AG04450 (cell line): Measurements from ENCODE around the gene KCNC4. TPM values are rescaled to one million over a fixed set of nuclear protein-coding genes. Genes with fewer than 3 reads are reported as not detected.

Source experiments
- CTCF ChIA-PET: fragments of 300-600, 350-600 bp; formaldehyde crosslinking; extraction: SDS; loops from one replicate; lab custom pipeline; 2022; ENCODE audit warnings: antibody characterized with exemption, inconsistent platforms; lab: Charles Lee
- POLR2A ChIA-PET: fragments of 350-600 bp; formaldehyde crosslinking; extraction: SDS; loops from one replicate; lab custom pipeline; 2021; ENCODE audit warnings: antibody characterized with exemption, inconsistent platforms; lab: Yijun Ruan, JAX
- DNase-seq: peaks from one replicate; pipeline ENCODE4 v3.0.0-alpha.2; 2011; ENCODE audit warnings: low read depth, low spot score
- H3K27ac ChIP-seq: one replicate; pipeline ENCODE4 v1.5.1; 2012; ENCODE audit warnings: low read depth, low read length, control low read depth
- H3K27me3 ChIP-seq: one replicate; pipeline ENCODE4 v1.6.0; 2012; ENCODE audit warnings: low read length; ENCODE audit not compliant: control insufficient read depth, insufficient read depth
- H3K4me3 ChIP-seq: 2 replicates; pipeline ENCODE4 v1.5.1; 2011; ENCODE audit warnings: mild to moderate bottlenecking, low read depth, low read length, control low read depth
- H3K9me3 ChIP-seq: 2 replicates; pipeline ENCODE4 v1.5.1; 2012; ENCODE audit warnings: low read length; ENCODE audit not compliant: control insufficient read depth, insufficient read depth
- CTCF ChIP-seq: IDR thresholded peaks from 2 replicates; pipeline ENCODE4 v1.5.1; 2011; ENCODE audit warnings: low read depth, low read length, control low read depth, inconsistent platforms
- polyA plus RNA-seq: library from polyadenylated mRNA; depleted of rRNA; stranded (reverse); fragments of >200 nt; gene quantifications from 2 replicates; pipeline ENCODE4 v1.2.3, GENCODE V29; 2011

KCNC4 gene
- polyA plus RNA-seq, 1 experiment, result 0.36 TPM

GRCh38 chr1:110186558-110186957 is 23.6 kb upstream of the KCNC4 start:
- no peak for DNase-seq
- Histone ChIP-seq H3K27ac (no peak overlapping the region), H3K9me3 (no peaks in the 10 kb centered on the region), H3K27me3 (peaks cover 14% of the 10 kb centered on the region), H3K4me3 (no peak overlapping the region)
- ChIA-PET POLR2A (no interaction called here), CTCF (interaction anchor here (0.6 to 2.7 kb wide), 6 partner anchors 10 to 579 kb away, joined by 3 to 11 read pairs (median 6); no protein-coding TSS in a partner anchor)
- TF ChIP-seq CTCF, result no peak

GRCh38 chr1:110187139-110187890 is 22.8 kb upstream of the KCNC4 start:
- TF ChIP-seq CTCF, result no peak
- CTCF ChIA-PET, result interaction anchor here (0.7 to 2.7 kb wide), 7 partner anchors 10 to 273 kb away, joined by 3 to 11 read pairs (median 8); no protein-coding TSS in a partner anchor
- no peak for DNase-seq
- Histone ChIP-seq H3K9me3 (no peaks in the 10 kb centered on the region), H3K27me3 (peaks cover 13% of the 10 kb centered on the region), H3K4me3 (no peak overlapping the region), H3K27ac (no peak overlapping the region)
- POLR2A ChIA-PET, result no interaction called here

- ChIA-PET CTCF (interaction anchor here (1.1 to 2.7 kb wide), 5 partner anchors 9 to 308 kb away, joined by 4 to 8 read pairs (median 6); no protein-coding TSS in a partner anchor), POLR2A (no interaction called here)
- H3K27me3 ChIP-seq, result peaks cover 10% of the 10 kb centered on the region
- H3K9me3 ChIP-seq, result no peaks in the 10 kb centered on the region
- TF ChIP-seq CTCF, result no peak
- DNase-seq, result no peak
- H3K27ac ChIP-seq, result no peak overlapping the region
- H3K4me3 ChIP-seq, result no peak overlapping the region
Measured at GRCh38 chr1:110188035-110188618, 22.0 kb upstream of the KCNC4 start.

GRCh38 chr1:110189181-110189580 is 20.9 kb upstream of the KCNC4 start:
- CTCF ChIA-PET, result interaction anchor here (0.6 to 2.7 kb wide), 6 partner anchors 8 to 307 kb away, joined by 3 to 8 read pairs (median 6); no protein-coding TSS in a partner anchor
- no peak for DNase-seq

More at GRCh38 chr1:110189181-110189580, 20.9 kb upstream of the KCNC4 start:
- peaks cover 9% of the 10 kb centered on the region for H3K27me3 ChIP-seq
- H3K9me3 ChIP-seq, result no peaks in the 10 kb centered on the region
- no peak overlapping the region for H3K4me3 ChIP-seq
- POLR2A ChIA-PET, result no interaction called here
- no peak overlapping the region for H3K27ac ChIP-seq
- no peak for TF ChIP-seq CTCF
